ENCODE measurements around the gene C17orf107.
"Not testable (repeated sequence)": the region's sequence is repeated elsewhere in the genome, so short reads cannot be mapped to it uniquely, and the experiment has no call there.

The C17orf107 gene

GRCh38 chr17:4860651-4861050 is 38.7 kb upstream of the C17orf107 start:
- no peak for DNase-seq (ENCODE audit: low spot score)

GRCh38 chr17:4861052-4861451 is 38.3 kb upstream of the C17orf107 start:
- Mint-ChIP-seq H3K27ac (no peak overlapping the region), H3K4me3 (no peak overlapping the region), H3K27me3 (ENCODE audit: low read depth) (no peaks in the 10 kb centered on the region), H3K9me3 (no peaks in the 10 kb centered on the region), H3K4me1 (ENCODE audit: low read depth) (peaks cover 1% of the 10 kb centered on the region), H3K36me3 (ENCODE audit: low read depth) (peaks cover 6% of the 10 kb centered on the region)
- DNase-seq (ENCODE audit: low spot score) = no peak

More at GRCh38 chr17:4860651-4861050, 38.7 kb upstream of the C17orf107 start:
- Mint-ChIP-seq H3K4me1 (ENCODE audit: low read depth) (peaks cover 1% of the 10 kb centered on the region), H3K27me3 (ENCODE audit: low read depth) (no peaks in the 10 kb centered on the region), H3K27ac (no peak overlapping the region), H3K4me3 (no peak overlapping the region), H3K9me3 (no peaks in the 10 kb centered on the region), H3K36me3 (ENCODE audit: low read depth) (peaks cover 7% of the 10 kb centered on the region)

GRCh38 chr17:4862720-4863119 is 36.6 kb upstream of the C17orf107 start:
- Mint-ChIP-seq H3K27me3 (ENCODE audit: low read depth) (no peaks in the 10 kb centered on the region), H3K36me3 (ENCODE audit: low read depth) (peaks cover 4% of the 10 kb centered on the region), H3K4me3 (no peak overlapping the region), H3K4me1 (ENCODE audit: low read depth) (peaks cover 1% of the 10 kb centered on the region), H3K27ac (no peak overlapping the region), H3K9me3 (no peaks in the 10 kb centered on the region)
- DNase-seq (ENCODE audit: low spot score) = no peak

- Mint-ChIP-seq H3K27me3 (ENCODE audit: low read depth) (no peaks in the 10 kb centered on the region), H3K4me3 (no peak overlapping the region), H3K36me3 (ENCODE audit: low read depth) (peaks cover 4% of the 10 kb centered on the region), H3K27ac (no peak overlapping the region), H3K9me3 (no peaks in the 10 kb centered on the region), H3K4me1 (ENCODE audit: low read depth) (peaks cover 1% of the 10 kb centered on the region)
- no peak for DNase-seq (ENCODE audit: low spot score)
These were observed 36.0 kb upstream of the C17orf107 start for GRCh38 chr17:4863321-4863720.

- H3K27ac Mint-ChIP-seq; H3K9me3 Mint-ChIP-seq; H3K4me1 Mint-ChIP-seq (ENCODE audit: low read depth): not testable (repeated sequence)
These were observed 31.8 kb upstream of the C17orf107 start for GRCh38 chr17:4867535-4867934.

GRCh38 chr17:4869058-4869998 is 30.0 kb upstream of the C17orf107 start:
- not testable (repeated sequence) for H3K4me1 Mint-ChIP-seq (ENCODE audit: low read depth); H3K27me3 Mint-ChIP-seq (ENCODE audit: low read depth); H3K4me3 Mint-ChIP-seq

More at GRCh38 chr17:4867535-4867934, 31.8 kb upstream of the C17orf107 start:
- not testable (repeated sequence) for H3K4me3 Mint-ChIP-seq; H3K36me3 Mint-ChIP-seq (ENCODE audit: low read depth); H3K27me3 Mint-ChIP-seq (ENCODE audit: low read depth); DNase-seq (ENCODE audit: low spot score)

GRCh38 chr17:4870855-4871254 is 28.5 kb upstream of the C17orf107 start:
- Mint-ChIP-seq H3K27me3 (ENCODE audit: low read depth) (no peaks in the 10 kb centered on the region), H3K4me3 (no peak overlapping the region), H3K9me3 (no peaks in the 10 kb centered on the region), H3K27ac (no peak overlapping the region), H3K36me3 (ENCODE audit: low read depth) (peaks cover 4% of the 10 kb centered on the region), H3K4me1 (ENCODE audit: low read depth) (peaks cover 2% of the 10 kb centered on the region)
- no peak for DNase-seq (ENCODE audit: low spot score)

More at GRCh38 chr17:4869058-4869998, 30.0 kb upstream of the C17orf107 start:
- H3K9me3 Mint-ChIP-seq; DNase-seq (ENCODE audit: low spot score); H3K27ac Mint-ChIP-seq; H3K36me3 Mint-ChIP-seq (ENCODE audit: low read depth): not testable (repeated sequence)

- Mint-ChIP-seq H3K4me3 (no peak overlapping the region), H3K4me1 (ENCODE audit: low read depth) (peaks cover 2% of the 10 kb centered on the region), H3K9me3 (no peaks in the 10 kb centered on the region), H3K36me3 (ENCODE audit: low read depth) (peaks cover 4% of the 10 kb centered on the region), H3K27ac (no peak overlapping the region), H3K27me3 (ENCODE audit: low read depth) (no peaks in the 10 kb centered on the region)
- DNase-seq (ENCODE audit: low spot score) = no peak
These were observed 26.6 kb upstream of the C17orf107 start for GRCh38 chr17:4872786-4873185.

- no peak overlapping the region for H3K27ac Mint-ChIP-seq
- H3K36me3 Mint-ChIP-seq (ENCODE audit: low read depth) = peaks cover 11% of the 10 kb centered on the region
- no peak overlapping the region for H3K4me3 Mint-ChIP-seq
- no peaks in the 10 kb centered on the region for H3K27me3 Mint-ChIP-seq (ENCODE audit: low read depth)
- H3K9me3 Mint-ChIP-seq = no peaks in the 10 kb centered on the region
- H3K4me1 Mint-ChIP-seq (ENCODE audit: low read depth) = peaks cover 2% of the 10 kb centered on the region
- DNase-seq (ENCODE audit: low spot score) = no peak
These were observed 22.2 kb upstream of the C17orf107 start for GRCh38 chr17:4877089-4877488.

- Mint-ChIP-seq H3K9me3 (no peaks in the 10 kb centered on the region), H3K27ac (no peak overlapping the region), H3K27me3 (ENCODE audit: low read depth) (no peaks in the 10 kb centered on the region), H3K4me1 (ENCODE audit: low read depth) (peaks cover 2% of the 10 kb centered on the region), H3K4me3 (no peak overlapping the region), H3K36me3 (ENCODE audit: low read depth) (peaks cover 11% of the 10 kb centered on the region)
- no peak for DNase-seq (ENCODE audit: low spot score)
These were observed 19.7 kb upstream of the C17orf107 start for GRCh38 chr17:4879601-4880000.

GRCh38 chr17:4880857-4881256 is 18.5 kb upstream of the C17orf107 start:
- H3K27ac Mint-ChIP-seq = no peak overlapping the region
- H3K9me3 Mint-ChIP-seq = no peaks in the 10 kb centered on the region
- no peaks in the 10 kb centered on the region for H3K27me3 Mint-ChIP-seq (ENCODE audit: low read depth)
- H3K36me3 Mint-ChIP-seq (ENCODE audit: low read depth) = peaks cover 22% of the 10 kb centered on the region
- H3K4me1 Mint-ChIP-seq (ENCODE audit: low read depth) = no peaks in the 10 kb centered on the region
- DNase-seq (ENCODE audit: low spot score) = no peak
- no peak overlapping the region for H3K4me3 Mint-ChIP-seq

GRCh38 chr17:4881761-4882555 is 17.4 kb upstream of the C17orf107 start:
- no peak overlapping the region for H3K4me3 Mint-ChIP-seq
- H3K27ac Mint-ChIP-seq = no peak overlapping the region
- no peaks in the 10 kb centered on the region for H3K27me3 Mint-ChIP-seq (ENCODE audit: low read depth)
- peaks cover 27% of the 10 kb centered on the region for H3K36me3 Mint-ChIP-seq (ENCODE audit: low read depth)
- DNase-seq (ENCODE audit: low spot score) = no peak
- no peaks in the 10 kb centered on the region for H3K9me3 Mint-ChIP-seq
- no peaks in the 10 kb centered on the region for H3K4me1 Mint-ChIP-seq (ENCODE audit: low read depth)

- H3K36me3 Mint-ChIP-seq (ENCODE audit: low read depth) = peaks cover 33% of the 10 kb centered on the region
- H3K9me3 Mint-ChIP-seq = no peaks in the 10 kb centered on the region
These were observed 14.8 kb upstream of the C17orf107 start for GRCh38 chr17:4884489-4884888.

GRCh38 chr17:4886830-4887229 is 12.5 kb upstream of the C17orf107 start:
- Mint-ChIP-seq H3K27me3 (ENCODE audit: low read depth) (no peaks in the 10 kb centered on the region), H3K27ac (no peak overlapping the region), H3K4me1 (ENCODE audit: low read depth) (no peaks in the 10 kb centered on the region), H3K36me3 (ENCODE audit: low read depth) (peaks cover 36% of the 10 kb centered on the region), H3K4me3 (no peak overlapping the region), H3K9me3 (no peaks in the 10 kb centered on the region)
- DNase-seq (ENCODE audit: low spot score) = no peak

More at GRCh38 chr17:4884489-4884888, 14.8 kb upstream of the C17orf107 start:
- no peak for DNase-seq (ENCODE audit: low spot score)
- Mint-ChIP-seq H3K27ac (no peak overlapping the region), H3K4me1 (ENCODE audit: low read depth) (no peaks in the 10 kb centered on the region), H3K4me3 (no peak overlapping the region), H3K27me3 (ENCODE audit: low read depth) (no peaks in the 10 kb centered on the region)
